ENCODE results near the gene MRFAP1L1.
"Not testable (repeated sequence)": the region's sequence is repeated elsewhere in the genome, so short reads cannot be mapped to it uniquely, and the experiment has no call there.

MRFAP1L1 gene

DNA sequence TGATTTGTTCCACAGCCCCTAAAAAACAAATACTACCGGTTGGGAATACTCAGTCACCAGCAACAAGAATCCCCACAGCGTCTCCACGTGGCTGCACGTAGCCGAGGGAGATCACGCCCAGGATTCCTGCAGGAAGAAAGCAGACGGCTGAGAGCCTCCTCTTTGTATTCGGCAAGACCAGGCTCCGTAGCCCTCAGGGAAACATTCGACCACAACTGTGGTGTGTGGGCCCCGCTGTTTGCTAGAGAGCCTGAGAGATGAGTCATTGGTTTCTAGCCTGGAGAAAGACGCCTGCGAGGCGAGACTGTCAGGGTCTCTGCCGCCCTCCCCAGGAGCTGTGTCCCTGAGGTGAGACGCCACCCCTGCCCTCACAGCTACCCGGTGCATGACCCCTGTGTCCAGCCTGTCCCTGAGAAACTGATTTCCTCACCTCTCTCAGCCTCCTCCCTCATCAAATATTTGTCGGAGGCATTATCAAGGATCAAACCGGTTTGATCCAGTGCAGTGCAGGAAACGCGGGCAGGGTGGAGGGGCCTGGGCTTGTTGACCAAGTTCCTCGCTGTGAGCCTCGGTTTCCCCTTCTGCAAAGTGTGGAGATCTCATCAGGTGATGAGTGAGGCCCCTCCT, 20.7 kb downstream of the MRFAP1L1 start:
- DNase-seq (ENCODE audit: low read depth): peak; percentile 97

DNA sequence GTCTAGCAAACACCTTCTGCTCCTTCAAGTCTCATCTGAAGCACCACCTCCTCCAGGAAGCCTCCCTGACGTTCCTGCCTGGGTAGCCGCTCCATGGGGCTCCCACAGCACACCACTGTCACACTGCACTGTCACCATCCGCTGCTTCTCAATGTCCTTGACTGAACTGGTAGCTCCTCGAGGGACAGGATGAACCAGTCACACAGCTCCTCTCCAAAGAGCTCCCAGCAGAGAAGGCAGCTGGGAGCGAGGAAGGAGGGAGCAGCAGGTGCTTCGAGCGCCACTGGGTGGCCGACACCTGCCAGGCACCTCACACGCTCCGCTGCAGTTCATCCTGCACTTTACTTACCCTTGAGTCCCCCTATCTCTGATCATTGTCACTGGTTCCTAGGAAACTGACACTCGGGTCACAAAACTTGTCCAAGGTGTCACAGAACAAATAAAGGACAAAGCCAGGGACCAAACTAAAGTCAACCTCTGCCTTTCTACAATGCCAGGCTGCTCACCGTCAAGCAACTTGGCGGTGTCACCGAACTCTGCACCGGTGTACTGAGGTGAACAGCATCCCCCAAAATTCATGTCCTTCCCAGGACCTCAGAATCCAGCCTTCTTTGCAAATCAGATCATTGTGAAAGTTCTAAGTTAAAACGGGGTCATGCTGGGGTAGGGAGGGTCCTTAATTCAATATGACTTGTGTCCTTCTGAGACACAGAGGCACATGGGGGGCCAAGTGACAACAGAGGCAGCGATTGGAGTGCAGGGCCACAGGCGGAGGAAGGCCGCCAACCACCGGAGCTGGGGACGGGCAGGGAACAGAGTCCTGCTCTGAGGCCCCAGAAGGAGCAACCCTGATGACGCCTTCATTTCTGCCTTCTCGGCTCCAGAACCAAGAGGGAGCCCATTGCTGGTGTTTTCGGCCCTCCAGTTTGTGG, 21.5 kb downstream of the MRFAP1L1 start:
- DNase-seq (ENCODE audit: low read depth): no peak

DNA sequence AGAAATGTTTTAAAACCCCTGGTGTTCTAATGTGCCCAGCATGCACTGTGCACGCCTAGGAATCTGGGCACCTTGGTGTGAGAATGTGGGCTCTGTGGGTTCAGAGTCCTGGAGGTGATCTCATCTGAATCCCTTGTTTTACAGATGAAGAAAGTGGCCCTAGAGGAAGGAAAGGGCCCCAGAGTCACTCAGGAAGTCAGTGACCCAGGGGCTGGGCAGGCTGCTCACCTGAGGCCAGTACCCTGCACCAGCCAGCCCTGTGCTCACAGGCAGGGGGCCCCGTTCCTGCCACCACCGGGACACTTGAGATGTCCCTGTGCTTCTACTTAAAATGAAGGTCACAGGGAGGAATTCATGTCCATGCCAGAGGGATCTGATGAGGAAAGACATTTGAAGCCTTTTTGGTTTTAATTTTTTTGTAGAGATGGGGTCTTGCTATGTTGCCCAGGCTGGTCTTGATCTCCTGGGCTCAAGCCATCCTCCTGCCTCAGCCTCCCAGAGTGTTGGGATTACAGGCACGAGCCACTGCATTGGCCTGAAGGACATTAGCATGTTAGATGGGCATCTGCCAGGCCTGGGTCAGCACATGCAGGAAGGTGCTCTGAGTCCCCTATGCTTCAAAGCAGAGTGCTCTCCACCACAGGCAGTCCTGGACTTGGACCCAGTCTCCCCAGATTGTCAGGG, 23.4 kb downstream of the MRFAP1L1 start:
- no peak for DNase-seq (ENCODE audit: low read depth)

DNA sequence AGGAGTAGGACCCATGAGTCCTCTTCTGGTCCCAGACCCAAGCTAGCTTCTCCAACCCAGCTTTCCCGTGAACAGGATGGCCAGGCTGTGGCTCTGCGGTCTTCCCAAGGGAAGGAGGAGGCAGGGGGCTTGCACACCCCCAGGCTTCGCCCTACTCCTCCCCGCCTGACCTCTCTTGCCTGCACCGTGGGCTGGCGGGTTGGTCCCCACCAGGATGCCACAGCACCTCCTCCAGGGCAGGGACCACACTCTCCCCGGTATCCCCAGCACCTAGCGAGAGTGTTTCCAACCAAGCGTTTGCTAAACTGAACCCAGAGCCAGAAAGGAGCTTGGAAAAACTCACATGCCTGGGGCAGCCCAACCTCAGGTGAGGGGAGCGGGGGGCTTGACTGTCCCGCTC, 25.0 kb downstream of the MRFAP1L1 start:
- no peak for DNase-seq (ENCODE audit: low read depth)

DNA sequence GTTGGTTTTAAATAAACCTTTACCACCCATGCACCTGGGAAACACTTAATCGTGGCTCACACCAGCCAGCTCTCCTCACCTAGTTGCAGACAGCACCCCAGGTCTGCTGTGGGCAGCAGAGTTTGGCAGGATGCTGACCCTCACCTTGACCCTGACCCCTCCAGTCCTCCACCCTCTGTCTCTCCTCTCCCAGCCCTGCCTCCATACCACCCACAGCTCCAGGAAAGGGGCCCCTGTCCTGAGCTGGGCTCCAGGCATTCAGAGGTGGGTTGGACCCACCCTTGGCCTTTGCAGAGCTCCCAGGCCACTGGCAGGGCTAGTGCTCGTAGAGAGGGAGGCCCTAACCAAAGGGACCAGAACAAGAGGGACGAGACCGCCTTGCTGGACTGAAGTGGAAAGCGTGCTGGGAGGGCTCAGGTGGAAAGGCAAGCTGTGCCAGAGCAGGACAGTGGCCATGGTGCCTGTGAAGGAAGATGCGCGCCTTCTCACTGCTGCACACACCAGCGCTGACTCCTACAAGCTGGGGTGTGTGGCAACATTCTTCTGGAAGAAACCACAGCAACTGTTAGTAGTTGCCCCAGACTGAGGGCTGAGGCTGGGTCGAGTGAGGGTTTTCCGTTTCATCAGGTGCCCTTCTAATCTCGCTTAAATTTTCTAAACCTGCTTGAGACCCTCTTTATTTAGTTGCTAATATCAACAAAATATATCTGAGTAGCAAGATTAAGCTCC, 26.6 kb downstream of the MRFAP1L1 start:
- DNase-seq (ENCODE audit: low read depth): peak; percentile 36

DNA sequence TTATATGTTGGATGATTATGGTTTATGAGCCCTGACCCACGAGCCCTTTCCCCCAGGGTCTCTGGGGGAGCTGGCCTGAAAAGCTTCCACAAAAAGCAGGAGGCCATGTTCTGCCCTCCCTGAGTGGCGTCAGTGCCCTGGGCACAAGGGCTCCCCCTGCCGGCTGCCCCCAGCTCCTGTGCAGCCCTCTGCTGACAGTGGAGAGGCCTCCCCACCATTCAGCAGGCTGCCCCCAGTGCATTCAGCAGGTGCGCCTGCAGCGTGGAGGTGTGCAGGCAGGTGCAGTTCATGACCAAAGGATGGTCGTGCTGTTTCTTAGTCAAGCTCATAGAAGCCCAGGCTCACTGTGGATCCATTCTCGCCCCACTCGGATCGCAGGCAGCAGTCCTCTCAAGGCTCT, 28.5 kb downstream of the MRFAP1L1 start:
- no peak for DNase-seq (ENCODE audit: low read depth)

DNA sequence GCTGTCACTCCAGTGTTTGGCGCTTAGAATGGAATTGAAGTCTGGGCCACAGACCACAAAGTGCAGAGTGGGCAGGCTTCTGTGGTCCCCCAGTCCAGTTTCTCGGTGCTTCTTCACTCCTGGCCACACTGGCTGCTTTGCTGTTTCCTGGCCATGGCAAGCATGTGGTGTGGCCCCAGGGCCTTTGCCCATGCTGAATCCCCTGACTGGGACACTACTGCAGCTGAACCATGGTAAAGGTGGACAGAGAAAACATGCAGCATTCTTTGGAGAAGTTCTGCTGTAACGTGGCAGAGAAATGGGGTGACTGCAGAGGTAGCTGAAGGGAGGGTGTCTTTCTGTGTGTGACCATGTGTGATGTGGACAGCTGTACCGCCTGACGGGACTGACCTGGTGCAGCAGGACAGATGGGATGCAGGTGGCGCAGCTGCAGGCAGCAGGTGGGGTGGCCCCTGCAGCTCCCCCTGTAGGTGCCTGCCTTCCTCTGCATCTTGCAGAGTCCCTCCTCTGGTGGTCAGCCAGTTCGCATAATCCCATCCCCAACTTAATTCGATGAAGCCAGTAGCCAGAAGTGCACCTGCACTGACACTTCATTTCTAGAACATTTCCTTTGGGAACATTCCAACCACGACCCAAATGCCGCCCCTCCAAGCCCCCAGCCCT, 29.2 kb downstream of the MRFAP1L1 start:
- no peak for DNase-seq (ENCODE audit: low read depth)

DNA sequence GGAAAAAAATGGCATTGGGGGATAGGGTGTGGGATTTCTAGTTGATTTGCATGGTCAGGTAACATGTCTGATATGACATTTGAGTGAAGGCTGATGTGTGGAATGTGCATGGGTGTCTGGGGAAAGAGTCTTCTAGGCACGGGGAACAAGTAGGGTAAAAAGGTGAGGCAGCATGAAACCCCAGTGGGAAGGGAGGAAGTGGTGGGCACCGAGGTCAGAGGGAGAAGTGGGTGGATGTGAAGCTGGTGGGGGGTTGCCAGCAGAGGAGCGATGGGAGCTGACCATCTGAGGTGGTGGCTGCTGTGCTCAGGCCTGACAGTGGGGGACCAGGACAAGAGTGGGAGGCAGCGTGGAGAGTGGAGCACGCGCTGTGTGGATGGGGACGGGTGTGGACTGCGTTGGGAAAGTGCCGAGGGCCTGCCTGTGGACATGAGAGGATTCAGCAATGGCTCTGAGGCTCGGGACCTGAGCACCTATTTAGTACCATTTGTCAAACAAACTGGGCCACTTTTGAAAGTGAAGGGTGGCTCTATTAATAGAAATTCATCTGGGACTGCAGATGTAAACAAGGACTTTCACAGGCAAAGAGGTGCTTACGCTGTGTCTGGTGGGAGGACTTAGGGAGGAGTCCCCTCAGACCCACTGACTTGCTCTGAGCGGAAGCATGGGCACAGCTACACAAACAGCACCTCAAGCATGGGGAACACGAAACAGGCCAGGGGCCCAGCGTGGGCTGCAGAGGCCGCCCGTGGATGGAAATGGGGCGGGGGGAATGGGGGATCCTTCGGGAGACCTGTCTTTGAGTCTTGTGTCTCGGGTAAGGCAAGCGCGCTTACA, 32.7 kb downstream of the MRFAP1L1 start:
- no peak for DNase-seq (ENCODE audit: low read depth)

DNA sequence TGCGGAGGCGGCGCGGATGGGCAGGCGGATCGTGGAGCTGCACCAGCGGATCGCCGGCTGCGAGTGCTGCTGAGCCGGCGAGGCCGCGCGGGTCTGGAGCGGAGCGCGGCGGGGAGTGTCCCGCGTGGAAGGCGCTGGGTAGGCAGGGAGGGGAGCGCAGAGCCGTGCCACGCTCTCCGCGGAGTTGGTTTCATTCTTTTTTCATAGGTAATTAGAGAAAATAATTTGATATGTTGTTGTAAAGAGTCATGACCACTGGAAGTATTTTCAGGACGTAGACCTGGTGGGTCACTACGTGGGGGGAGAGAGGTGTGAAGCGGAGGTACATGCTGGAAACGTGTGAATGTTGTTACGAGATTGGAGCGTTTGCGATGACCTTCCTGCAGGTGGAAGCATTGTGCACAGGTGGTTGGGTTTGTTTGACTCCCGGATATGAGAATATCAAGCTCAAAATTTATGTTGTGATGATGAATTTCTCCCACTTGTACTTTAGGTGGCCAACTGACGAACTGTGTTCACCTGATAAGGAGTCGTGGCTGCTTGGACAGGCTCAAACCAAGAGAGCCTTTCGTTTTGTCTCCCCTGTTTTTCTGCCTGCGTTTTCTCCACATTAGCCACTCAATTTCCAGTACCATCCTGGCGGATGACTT, 35.0 kb downstream of the MRFAP1L1 start:
- DNase-seq (ENCODE audit: low read depth): peak; percentile 52

DNA sequence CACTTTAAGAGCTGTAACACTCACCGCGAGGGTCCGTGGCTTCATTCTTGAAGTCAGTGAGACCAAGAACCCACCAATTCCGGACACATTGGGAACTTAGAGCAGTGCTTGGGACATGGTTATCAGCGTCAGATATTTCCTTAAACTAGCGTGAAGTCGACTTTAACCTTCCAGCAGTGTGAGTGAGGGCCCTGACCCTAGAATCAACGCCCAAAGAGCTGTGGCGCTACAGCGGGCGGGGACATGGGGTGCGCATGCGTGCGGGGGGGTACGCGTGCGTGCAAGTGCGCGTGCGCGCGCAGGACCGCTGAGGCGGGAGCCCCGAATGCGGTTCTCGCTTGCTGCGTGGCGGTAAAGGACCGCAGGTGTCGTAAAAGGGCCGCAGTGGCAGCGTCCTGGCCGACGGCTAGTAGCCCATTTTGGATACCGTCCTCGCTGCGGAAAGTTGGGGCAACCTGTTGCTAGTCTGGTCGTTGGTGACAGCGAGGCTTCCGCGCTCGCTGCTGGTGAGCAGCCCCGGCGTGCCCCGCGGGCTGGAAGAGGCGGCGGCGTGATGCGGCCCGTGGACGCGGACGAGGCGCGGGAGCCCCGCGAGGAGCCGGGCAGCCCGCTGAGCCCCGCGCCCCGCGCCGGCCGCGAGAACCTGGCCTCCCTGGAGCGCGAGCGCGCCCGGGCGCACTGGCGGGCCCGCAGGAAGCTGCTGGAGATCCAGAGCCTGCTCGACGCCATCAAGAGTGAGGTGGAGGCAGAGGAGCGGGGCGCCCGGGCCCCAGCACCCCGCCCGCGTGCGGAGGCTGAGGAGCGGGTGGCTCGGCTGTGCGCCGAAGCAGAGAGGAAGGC, 35.8 kb downstream of the MRFAP1L1 start:
- peak; percentile 95 for DNase-seq (ENCODE audit: low read depth)

DNA sequence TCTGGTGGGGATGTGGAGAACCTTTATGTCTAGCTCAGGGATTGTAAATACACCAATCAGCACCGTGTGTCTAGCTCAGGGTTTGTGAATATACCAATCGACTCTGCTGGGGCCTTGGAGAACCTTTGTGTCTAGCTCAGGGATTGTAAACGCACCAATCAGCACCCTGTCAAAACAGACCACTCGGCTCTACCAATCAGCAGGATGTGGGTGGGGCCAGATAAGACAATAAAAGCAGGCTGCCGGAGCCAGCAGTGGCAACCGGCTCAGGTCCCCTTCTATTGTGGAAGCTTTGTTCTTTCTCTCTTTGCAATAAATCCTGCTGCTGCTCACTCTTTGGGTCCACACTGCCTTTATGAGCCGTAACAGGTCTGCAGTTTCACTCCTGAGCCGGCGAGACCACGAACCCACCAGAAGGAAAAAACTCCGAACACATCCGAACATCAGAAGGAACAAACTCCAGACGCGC, 36.4 kb downstream of the MRFAP1L1 start:
- not testable (repeated sequence) for DNase-seq (ENCODE audit: low read depth)

DNA sequence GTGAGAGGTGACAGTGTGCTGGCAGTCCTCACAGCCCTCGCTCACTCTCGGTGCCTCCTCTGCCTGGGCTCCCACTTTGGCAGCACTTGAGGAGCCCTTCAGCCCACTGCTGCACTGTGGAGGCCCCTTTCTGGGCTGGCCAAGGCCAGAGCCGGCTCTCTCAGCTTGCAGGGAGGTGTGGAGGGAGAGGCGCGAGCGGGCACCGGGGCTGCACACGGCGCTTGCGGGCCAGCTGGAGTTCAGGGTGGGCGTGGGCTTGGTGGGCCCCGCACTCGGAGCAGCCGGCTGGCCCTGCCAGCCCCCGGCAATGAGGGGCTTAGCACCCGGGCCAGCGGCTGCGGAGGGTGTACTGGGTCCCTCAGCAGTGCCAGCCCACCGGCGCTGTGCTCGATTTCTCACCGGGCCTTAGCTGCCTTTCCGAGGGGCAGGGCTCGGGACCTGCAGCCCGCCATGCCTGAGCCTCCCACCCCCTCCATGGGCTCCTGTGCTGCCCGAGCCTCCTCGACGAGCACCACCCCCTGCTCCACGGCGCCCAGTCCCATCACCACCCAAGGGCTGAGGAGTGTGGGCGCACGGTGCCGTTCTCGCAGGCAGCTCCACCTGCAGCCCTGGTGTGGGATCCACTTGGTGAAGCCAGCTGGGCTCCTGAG, 37.0 kb downstream of the MRFAP1L1 start:
- not testable (repeated sequence) for DNase-seq (ENCODE audit: low read depth)

DNA sequence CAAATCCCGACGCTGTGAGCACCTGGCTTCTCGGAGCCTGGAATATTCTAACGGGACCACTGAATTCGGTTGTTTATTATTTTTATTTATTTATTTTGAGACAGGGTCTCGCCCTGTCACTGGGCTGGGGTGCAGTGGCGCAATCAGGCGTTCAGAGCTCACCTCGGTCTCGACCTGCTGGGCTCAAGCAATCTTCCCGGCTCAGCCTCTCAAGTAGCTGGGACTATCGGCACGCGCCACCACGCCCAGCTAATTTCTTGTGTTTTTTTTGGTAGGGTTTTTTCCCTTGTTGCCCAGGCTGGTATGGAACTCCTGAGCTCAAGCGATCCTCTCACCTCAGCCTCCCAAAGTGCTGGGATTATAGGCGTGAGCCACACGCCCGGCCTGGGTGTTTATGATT, 37.5 kb downstream of the MRFAP1L1 start:
- DNase-seq (ENCODE audit: low read depth): no peak

DNA sequence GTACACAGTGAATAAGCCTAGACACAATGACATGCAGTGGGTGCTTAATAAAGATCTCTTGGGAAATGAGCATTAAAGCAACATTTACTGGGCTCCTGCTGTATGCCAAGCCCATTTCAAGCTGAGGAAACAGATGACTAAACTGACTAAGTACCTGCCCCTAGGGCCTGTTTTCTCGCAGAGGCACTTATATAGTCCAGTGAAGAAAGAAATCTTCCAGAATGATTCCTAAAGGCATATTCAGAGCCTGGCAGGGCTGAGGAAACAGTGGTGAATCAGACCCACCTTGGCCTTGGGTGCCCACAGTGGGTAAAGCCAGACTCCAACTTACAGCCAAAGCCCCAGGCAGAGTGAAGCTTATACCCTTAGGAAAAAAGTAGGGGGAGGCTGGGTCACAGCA, 38.0 kb downstream of the MRFAP1L1 start:
- DNase-seq (ENCODE audit: low read depth): no peak

DNA sequence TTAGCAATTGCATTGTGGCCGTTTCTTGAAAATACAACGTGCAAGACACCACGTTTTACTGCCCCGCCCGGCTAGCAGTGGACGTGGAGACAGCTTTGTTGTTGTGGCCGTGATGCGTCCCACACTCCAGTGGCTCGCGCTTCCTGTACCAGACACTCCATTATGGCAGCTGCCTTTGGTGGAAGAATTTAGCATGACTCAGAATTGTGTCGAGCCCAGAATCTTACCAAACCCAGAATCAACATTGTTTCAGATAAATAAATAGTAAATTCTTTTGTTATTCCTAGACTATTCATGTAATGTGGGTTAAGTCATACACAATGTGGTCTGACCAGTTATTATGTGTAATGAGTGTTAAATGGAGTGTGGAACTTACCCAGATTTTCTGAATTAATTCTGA, 41.3 kb downstream of the MRFAP1L1 start:
- DNase-seq (ENCODE audit: low read depth): peak; percentile 38

DNA sequence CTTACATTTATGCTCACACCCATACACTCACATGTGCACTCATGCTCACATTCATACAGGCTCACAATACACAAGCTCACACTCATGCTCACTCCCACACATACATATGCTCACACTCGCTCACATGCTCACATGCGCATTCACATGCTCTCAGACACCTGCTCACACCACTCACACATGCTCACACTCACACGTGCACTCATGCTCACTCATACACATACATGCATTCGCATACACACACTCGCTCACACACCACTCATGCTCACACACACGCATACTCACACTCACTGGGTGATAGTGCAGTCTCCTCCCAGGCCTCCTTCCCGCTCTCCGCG, 44.4 kb downstream of the MRFAP1L1 start:
- DNase-seq (ENCODE audit: low read depth): no peak

DNA sequence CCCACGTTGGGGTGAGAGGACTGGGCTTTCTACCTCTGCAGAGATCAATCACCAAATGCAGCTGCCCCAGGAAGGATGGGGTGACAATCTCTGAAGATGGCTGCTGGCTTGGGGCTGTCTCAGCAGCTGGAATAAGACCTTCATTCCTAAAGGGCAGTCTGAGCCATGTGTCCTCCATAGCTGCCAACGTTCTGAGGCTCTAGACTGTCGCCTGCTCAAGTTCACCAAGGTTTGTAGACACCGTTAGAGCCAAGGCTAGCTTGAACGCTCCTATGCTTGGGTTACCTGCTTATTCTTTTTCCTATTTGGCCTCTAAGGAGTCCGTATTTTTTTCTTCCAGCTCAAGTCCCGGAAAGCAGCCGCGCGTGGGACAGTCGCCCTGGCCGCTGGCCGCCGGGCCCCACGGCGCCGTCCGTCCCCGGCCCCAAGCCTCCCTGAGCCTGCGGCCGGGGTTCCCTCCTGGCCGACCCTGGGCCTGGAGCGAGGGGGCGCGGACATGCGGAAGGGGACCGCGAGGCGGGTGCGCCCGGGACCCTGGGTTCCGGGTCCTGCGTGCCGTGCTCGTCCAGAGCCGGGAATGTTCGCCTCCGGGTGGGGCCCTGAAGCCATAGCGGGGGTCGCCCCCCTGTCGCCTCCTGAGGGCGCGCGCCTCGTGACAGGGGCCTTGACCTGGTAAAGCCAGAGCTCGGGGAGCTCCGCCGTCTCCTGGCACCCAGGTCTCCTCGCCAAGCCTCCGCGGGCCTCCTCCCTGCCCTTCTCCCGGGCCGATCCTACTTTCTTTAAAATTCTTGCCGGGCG, 45.9 kb downstream of the MRFAP1L1 start:
- DNase-seq (ENCODE audit: low read depth): no peak

DNA sequence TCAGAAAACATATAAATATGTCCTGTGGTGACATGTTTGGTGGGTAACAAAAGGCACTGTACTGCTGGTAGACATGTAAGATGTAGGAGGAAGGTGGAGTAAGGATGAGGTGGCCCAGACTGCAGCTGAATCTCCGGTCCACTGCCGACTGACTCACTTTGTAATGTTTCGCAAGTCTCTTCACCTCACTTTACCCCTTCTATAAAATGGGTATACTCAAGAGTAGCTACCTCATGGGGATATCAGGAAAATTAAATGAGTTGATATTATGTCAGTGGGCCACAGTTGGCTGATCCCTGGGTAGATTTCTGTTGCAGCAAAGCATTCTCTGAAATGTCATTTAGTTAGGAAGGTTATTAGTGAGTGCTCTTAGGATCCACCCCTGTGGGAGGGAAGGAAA, 47.1 kb downstream of the MRFAP1L1 start:
- DNase-seq (ENCODE audit: low read depth): no peak

Measured in amniotic epithelial cell (primary cell).